ENCODE measurements around the gene SCN4A. TPM values are rescaled to one million over a fixed set of nuclear protein-coding genes. Genes with fewer than 3 reads are reported as not detected.

Gene SCN4A
- total RNA-seq, 1 experiment from 2014 or later = 0.03 TPM

GRCh38 chr17:63996430-63997182 is 23.9 kb upstream of the SCN4A start:
- no peaks in the 10 kb centered on the region for H3K4me1 ChIP-seq (ENCODE audit: control insufficient read depth, insufficient read depth, low read length)
- ChIA-PET POLR2A (no interaction called here), CTCF (no interaction called here)
- H3K27ac ChIP-seq (ENCODE audit: low read length) = no peak overlapping the region
- ATAC-seq (no peak), DNase-seq (ENCODE audit: low read depth, low spot score) (no peak)
- in situ Hi-C loops (cut with HindIII; ENCODE audit: low pct_unique_long_range_greater_than_20kb, low sequenced_read_pairs) = no loop called here
- H3K4me3 ChIP-seq (ENCODE audit: low read depth in 2 of 2, low read length in 2 of 2) = no peak overlapping the region
- H3K36me3 ChIP-seq (ENCODE audit: control insufficient read depth, insufficient read depth, low read length) = no peaks in the 10 kb centered on the region
- BruUV-seq (replicated peaks) = no TSS peak
- no peak for TF ChIP-seq SIN3A (IDR thresholded peaks at IDR 0.05; ENCODE audit: borderline replicate concordance, insufficient read depth, low read depth, low read length)
- H3K27me3 ChIP-seq (ENCODE audit: control insufficient read depth, insufficient read depth, low read length) = peaks cover 3% of the 10 kb centered on the region
- H3K9me3 ChIP-seq (ENCODE audit: control insufficient read depth, insufficient read depth, low read depth, low read length) = no peaks in the 10 kb centered on the region
- intact Hi-C loops (cut with micrococcal nuclease; ENCODE audit: unreplicated experiment) = loop anchor here (10.0 kb wide), 1 partner anchor 82 kb away; the partner anchor contains the start of genes CSHL1 and GH1

- in situ Hi-C loops (cut with HindIII; ENCODE audit: low pct_unique_long_range_greater_than_20kb, low sequenced_read_pairs) = no loop called here
- H3K36me3 ChIP-seq (ENCODE audit: control insufficient read depth, insufficient read depth, low read length) = no peaks in the 10 kb centered on the region
- H3K27me3 ChIP-seq (ENCODE audit: control insufficient read depth, insufficient read depth, low read length) = peaks cover 3% of the 10 kb centered on the region
- POLR2A ChIA-PET = no interaction called here
- no peak overlapping the region for H3K4me3 ChIP-seq (ENCODE audit: low read depth in 2 of 2, low read length in 2 of 2)
- no peaks in the 10 kb centered on the region for H3K4me1 ChIP-seq (ENCODE audit: control insufficient read depth, insufficient read depth, low read length)
- CTCF ChIA-PET = no interaction called here
- no peak for TF ChIP-seq REST (IDR thresholded peaks at IDR 0.05; ENCODE audit: insufficient read depth in 1 of 2, low read depth in 2 of 2, low read length in 1 of 2)
- TF ChIP-seq CTCF (IDR thresholded peaks at IDR 0.05) = no peak
- intact Hi-C loops (cut with micrococcal nuclease; ENCODE audit: unreplicated experiment) = loop anchor here (10.0 kb wide), 1 partner anchor 81 kb away; the partner anchor contains the start of genes CSHL1 and GH1
- H3K9me3 ChIP-seq (ENCODE audit: control insufficient read depth, insufficient read depth, low read depth, low read length) = no peaks in the 10 kb centered on the region
- no peak overlapping the region for H3K27ac ChIP-seq (ENCODE audit: low read length)
- no TSS peak for BruUV-seq (replicated peaks)
- DNase-seq (ENCODE audit: low read depth, low spot score) (no peak), ATAC-seq (no peak)
These were observed 22.9 kb upstream of the SCN4A start for GRCh38 chr17:63995626-63996025.

GRCh38 chr17:63993368-63993985 is 20.8 kb upstream of the SCN4A start:
- ATAC-seq = no peak
- ChIA-PET POLR2A (interaction anchor here (0.6 kb wide), 1 partner anchor 11 kb away, joined by 5 read pairs; no protein-coding TSS in a partner anchor), CTCF (no interaction called here)
- no peaks in the 10 kb centered on the region for H3K9me3 ChIP-seq (ENCODE audit: control insufficient read depth, insufficient read depth, low read depth, low read length)
- no TSS peak for BruUV-seq (replicated peaks)
- H3K27ac ChIP-seq (ENCODE audit: low read length) = no peak overlapping the region
- no peaks in the 10 kb centered on the region for H3K36me3 ChIP-seq (ENCODE audit: control insufficient read depth, insufficient read depth, low read length)
- DNase-seq (ENCODE audit: low read depth, low spot score) = no peak
- H3K4me3 ChIP-seq (ENCODE audit: low read depth in 2 of 2, low read length in 2 of 2) = no peak overlapping the region
- no peaks in the 10 kb centered on the region for H3K4me1 ChIP-seq (ENCODE audit: control insufficient read depth, insufficient read depth, low read length)
- peaks cover 3% of the 10 kb centered on the region for H3K27me3 ChIP-seq (ENCODE audit: control insufficient read depth, insufficient read depth, low read length)
- TF ChIP-seq REST (IDR thresholded peaks at IDR 0.05; ENCODE audit: insufficient read depth in 1 of 2, low read depth in 2 of 2, low read length in 1 of 2) (no peak), TCF7L2 (IDR thresholded peaks at IDR 0.05; ENCODE audit: low read depth, low read length) (no peak), SIN3A (IDR thresholded peaks at IDR 0.05; ENCODE audit: borderline replicate concordance, insufficient read depth, low read depth, low read length) (no peak), CTCF (IDR thresholded peaks at IDR 0.05) (no peak), POLR2AphosphoS5 (IDR thresholded peaks at IDR 0.05; ENCODE audit: low read depth, low read length) (no peak)
- in situ Hi-C loops (cut with HindIII; ENCODE audit: low pct_unique_long_range_greater_than_20kb, low sequenced_read_pairs) (no loop called here), intact Hi-C loops (cut with micrococcal nuclease; ENCODE audit: unreplicated experiment) (loop anchor here (10.0 kb wide), 1 partner anchor 79 kb away; the partner anchor contains the start of genes CSHL1 and GH1)
